HG03103 (cell line): ENCODE data around the gene FAM234A.

Experiments used
- ATAC-seq: cut with Tn5 transposase; IDR thresholded peaks from one replicate; pipeline ENCODE4 v1.9.1; 2021; ENCODE audit warnings: low read depth; ENCODE audit not compliant: unreplicated experiment

FAM234A gene

GRCh38 chr16:280552-280951 is 45.9 kb downstream of the FAM234A start, which contains the start of gene ARHGDIG:
ARHGDIG (plus strand) TSS chr16:280591; CDS start chr16:280681, 90 bp downstream.
- ATAC-seq, result no peak

GRCh38 chr16:280991-281659 is 46.5 kb downstream of the FAM234A start:
- no peak for ATAC-seq

DNA sequence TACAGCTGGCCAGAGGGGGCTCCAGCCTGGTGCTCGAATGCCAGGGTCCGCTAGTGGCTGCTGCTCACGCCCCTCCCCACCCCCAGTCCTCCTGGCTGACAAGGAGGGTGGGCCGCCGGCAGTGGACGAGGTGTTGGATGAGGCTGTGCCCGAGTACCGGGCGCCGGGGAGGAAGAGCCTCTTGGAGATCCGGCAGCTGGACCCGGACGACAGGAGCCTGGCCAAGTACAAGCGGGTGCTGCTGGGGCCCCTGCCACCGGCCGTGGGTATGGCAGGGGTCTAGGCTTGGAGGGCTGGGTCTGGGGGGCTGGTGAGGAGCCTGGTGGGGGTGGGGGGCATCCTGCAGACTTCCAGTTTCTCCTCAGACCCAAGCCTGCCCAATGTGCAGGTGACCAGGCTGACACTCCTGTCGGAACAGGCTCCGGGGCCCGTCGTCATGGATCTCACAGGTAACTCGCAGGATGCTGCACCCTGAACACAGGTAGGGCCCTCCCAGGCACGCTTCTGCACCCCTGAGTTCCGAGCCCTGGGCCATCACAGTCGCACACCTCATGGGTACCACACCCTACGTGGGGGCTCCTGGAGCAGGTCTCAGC is 47.1 kb downstream of the FAM234A start:
- ATAC-seq, result no peak

- no peak for ATAC-seq
Observed at GRCh38 chr16:282491-282890, 47.9 kb downstream of the FAM234A start.

- ATAC-seq, result no peak
Observed at GRCh38 chr16:283033-283805, 48.6 kb downstream of the FAM234A start, which contains the start of gene PDIA2. PDIA2 (plus strand) TSS chr16:283164; CDS start chr16:283170, 6 bp downstream.

DNA sequence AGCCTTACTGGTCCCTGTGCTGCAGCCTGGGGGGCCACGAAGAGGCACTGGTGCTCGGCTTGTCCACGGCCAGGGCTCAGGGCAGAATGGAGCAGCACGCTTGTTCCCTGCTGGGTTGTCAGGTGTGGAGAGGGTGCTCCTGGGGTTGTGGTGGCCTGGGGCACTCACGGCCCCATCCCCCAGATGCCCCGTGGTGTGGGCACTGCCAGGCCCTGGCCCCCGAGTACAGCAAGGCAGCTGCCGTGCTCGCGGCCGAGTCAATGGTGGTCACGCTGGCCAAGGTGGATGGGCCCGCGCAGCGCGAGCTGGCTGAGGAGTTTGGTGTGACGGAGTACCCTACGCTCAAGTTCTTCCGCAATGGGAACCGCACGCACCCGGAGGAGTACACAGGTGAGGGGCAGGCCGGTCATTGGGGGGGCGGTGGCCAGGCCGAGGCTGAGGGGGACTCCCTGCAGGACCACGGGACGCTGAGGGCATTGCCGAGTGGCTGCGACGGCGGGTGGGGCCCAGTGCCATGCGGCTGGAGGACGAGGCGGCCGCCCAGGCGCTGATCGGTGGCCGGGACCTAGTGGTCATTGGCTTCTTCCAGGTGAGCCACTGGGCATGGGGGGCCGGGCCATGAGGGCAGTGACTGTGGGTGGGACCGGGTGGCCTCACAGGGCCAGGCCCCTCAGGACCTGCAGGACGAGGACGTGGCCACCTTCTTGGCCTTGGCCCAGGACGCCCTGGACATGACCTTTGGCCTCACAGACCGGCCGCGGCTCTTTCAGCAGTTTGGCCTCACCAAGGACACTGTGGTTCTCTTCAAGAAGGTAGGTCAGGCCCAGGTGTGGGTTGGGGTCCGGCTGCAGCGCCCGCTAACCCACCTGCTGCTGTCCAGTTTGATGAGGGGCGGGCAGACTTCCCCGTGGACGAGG is 49.8 kb downstream of the FAM234A start:
- ATAC-seq, result no peak

GRCh38 chr16:285146-286055 is 50.8 kb downstream of the FAM234A start:
- ATAC-seq, result no peak

GRCh38 chr16:286491-287297 is 52.1 kb downstream of the FAM234A start:
- no peak for ATAC-seq

- no peak for ATAC-seq
Observed at GRCh38 chr16:287298-287811, 52.7 kb downstream of the FAM234A start.

GRCh38 chr16:287981-288920 is 53.6 kb downstream of the FAM234A start:
- no peak for ATAC-seq

DNA sequence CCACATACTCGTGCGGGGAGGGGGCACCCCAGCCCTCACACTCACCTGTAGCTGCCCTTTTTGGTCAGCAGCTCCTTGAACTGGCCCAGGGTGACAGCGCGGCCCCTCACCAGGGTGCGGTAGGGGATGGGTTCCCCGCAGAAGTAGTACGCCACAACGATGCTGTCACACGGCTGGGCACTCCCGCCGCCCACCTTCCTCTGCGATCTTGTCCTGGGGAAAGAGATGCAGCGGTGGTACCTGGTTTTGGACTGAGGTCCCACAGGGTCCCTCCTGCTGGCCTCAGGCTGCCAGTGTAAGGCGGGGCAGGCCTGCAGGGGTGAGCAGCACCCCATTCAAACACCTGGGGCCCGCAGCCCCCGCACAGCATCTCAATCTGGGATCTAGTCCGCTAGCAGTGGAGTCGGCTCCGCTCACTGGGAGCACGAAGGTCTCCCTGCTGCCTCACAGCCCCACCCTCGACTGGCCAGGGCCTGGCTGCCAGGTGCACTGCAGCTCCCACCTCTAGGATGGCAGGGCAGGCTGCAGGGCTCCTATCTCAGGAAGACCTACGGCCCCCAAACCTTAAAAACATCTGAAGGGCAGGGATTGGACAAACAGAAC is 54.9 kb downstream of the FAM234A start:
- ATAC-seq, result no peak

DNA sequence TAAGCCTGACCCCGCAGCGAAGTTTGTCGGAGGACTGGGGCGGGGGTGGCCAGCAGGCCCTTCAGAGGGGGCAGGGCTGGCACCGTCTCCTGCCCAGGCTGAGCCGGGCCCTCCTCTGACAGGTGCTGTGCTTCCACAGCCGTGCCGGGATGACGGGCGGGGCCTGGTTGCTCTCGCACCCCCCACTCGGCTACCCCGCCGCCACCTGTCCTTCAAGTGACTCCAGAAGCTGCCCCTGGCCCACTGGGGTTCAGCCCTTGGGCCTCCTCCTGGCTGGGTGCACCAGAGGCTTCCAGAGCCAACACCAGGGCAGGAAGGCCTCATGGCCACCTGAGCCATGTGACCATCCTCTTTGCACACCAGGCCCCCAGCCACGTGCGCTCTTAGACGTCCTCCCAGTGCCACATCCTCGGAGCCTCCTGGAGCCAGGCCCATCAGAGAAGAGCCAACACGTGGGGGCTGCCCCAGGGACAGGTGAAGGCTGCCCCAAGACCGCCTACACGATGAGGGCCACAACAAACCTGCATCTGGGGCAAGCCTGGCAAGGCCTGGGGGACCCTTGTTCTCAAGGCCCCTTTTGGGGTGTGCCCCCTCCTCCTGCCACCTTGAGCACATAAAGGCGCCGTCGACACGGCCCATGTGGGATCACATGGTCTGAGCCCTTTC is 55.5 kb downstream of the FAM234A start:
- no peak for ATAC-seq

GRCh38 chr16:290681-291405 is 56.2 kb downstream of the FAM234A start:
- no peak for ATAC-seq

- no peak for ATAC-seq
Observed at GRCh38 chr16:291539-291938, 56.9 kb downstream of the FAM234A start.

GRCh38 chr16:293043-293775 is 58.6 kb downstream of the FAM234A start:
- ATAC-seq, result no peak
